ENCODE measurements around the gene NEUROG1. TPM values are rescaled to one million over a fixed set of nuclear protein-coding genes. Genes with fewer than 3 reads are reported as not detected.
A peak's percentile ranks its signal among the peaks of the same experiment; 100 is the strongest.

NEUROG1 gene
- total RNA-seq, 1 donor, result not detected

DNA sequence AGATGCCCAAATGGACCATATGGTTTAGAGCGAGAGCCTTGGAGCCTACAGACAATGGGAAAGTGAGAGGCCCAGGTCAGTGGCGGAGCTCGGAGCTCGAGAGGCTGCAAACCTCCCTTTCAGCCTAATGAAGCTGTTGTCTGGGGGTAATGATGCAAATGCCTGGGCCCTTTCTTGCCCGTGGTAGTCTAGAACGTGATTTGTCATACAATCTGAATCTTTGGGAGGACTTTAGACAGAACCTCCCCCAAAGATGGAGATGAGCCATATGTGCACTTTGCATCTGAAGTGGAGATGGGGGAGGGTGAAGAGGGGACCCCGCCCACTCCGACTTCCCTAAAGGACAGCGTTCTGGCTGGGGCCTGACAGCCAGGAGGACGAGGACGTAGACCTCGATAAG is 10.3 kb upstream of the NEUROG1 start:
- DNase-seq (ENCODE audit: low read depth), result no peak
- TF ChIP-seq, protein P1, sequence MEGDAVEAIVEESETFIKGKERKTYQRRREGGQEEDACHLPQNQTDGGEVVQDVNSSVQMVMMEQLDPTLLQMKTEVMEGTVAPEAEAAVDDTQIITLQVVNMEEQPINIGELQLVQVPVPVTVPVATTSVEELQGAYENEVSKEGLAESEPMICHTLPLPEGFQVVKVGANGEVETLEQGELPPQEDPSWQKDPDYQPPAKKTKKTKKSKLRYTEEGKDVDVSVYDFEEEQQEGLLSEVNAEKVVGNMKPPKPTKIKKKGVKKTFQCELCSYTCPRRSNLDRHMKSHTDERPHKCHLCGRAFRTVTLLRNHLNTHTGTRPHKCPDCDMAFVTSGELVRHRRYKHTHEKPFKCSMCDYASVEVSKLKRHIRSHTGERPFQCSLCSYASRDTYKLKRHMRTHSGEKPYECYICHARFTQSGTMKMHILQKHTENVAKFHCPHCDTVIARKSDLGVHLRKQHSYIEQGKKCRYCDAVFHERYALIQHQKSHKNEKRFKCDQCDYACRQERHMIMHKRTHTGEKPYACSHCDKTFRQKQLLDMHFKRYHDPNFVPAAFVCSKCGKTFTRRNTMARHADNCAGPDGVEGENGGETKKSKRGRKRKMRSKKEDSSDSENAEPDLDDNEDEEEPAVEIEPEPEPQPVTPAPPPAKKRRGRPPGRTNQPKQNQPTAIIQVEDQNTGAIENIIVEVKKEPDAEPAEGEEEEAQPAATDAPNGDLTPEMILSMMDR (IDR thresholded peaks at IDR 0.05; ENCODE audit: insufficient read depth, low read length), result no peak
- H3K4me3 ChIP-seq (ENCODE audit: low read depth, low read length), result no peak overlapping the region

DNA sequence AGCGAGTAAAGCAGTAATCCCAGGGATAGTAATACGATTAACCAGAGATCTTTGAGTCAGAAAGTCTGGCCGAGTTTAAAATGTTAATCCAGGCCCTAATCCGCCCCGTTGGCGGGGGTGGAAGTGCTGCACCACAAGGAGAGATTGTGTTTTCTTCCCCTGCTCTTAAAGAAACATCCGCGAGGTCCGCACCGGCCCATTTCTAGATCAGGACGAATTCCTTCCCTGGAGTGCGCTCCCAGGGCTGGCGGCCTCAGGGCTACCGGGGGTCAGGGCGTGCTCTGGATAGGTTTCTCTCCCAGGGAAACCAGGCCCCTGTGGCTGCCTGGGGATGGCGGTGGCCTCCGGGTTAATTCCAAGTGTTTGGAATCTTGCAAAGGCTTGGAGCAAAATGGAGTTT is 9.3 kb upstream of the NEUROG1 start:
- no peak overlapping the region for H3K4me3 ChIP-seq (ENCODE audit: low read depth, low read length)
- no peak for DNase-seq (ENCODE audit: low read depth)
- TF ChIP-seq, protein P1 (IDR thresholded peaks at IDR 0.05; ENCODE audit: insufficient read depth, low read length), result no peak

DNA sequence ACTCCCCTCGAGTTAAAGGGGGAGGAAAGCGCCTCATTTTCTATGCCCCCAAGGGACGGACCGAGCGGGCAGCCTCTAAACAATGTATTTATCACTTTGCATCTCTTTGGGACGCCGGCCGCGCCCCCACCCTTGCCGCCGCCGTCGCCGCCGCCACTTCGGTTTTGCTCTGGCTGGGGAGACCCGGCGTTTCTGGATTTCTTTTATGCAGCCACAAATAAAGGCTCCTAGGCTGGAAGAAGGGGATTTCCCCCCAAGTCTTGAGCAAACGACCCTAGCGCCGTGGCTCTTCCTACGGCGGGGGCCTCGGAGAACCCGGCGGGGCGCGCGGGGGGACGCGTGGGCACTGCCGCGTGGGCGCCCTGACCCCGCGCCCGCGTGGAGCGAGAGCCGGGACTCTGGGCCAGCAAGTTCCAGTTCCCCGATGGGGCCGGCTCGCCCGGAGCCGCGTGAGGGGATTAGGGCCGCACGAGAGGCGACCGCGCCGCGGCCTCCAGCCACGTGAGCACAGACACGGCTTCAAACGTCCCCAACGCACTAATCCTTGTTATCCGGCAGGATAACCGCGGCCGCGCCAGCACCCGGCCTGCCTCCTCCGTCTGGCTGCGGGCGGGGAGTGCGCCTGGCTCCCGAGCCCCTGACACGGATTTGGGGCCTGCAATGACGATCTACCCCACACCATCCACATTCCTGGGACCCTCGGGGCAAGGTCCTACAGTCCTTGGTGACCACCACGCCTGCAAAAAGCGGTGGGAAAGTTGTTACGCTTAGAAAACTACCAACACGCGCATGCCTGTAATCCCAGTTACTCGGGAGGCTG is 7.9 kb upstream of the NEUROG1 start:
- TF ChIP-seq, protein P1 (IDR thresholded peaks at IDR 0.05; ENCODE audit: insufficient read depth, low read length), result no peak
- no peak for DNase-seq (ENCODE audit: low read depth)
- H3K4me3 ChIP-seq (ENCODE audit: low read depth, low read length), result peak overlapping the region; percentile 17

DNA sequence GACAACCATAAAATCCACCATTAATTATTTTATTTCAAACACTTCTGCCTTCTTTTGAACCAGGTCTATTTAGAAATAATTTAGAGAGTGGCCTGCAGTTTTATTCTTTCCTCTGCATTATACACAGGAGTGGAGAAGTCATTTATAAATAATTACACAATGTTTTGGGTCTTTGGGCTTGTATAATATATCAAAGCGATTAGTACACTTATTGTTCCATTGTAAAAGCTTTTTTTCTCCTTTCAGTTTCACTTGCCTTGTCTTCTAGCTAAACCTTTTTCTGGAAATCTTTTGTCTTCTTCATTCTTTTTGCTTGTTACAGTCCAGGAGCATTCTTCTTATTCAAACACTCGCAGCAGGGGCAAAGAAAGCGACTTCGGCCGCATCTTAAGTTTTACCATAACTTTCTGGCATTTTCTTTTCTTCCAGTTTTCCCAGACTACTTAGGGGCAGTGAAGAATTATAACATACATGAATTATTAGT is 7.3 kb upstream of the NEUROG1 start:
- H3K4me3 ChIP-seq (ENCODE audit: low read depth, low read length), result no peak overlapping the region
- peak; percentile 9 for DNase-seq (ENCODE audit: low read depth)
- TF ChIP-seq, protein P1 (IDR thresholded peaks at IDR 0.05; ENCODE audit: insufficient read depth, low read length), result no peak

DNA sequence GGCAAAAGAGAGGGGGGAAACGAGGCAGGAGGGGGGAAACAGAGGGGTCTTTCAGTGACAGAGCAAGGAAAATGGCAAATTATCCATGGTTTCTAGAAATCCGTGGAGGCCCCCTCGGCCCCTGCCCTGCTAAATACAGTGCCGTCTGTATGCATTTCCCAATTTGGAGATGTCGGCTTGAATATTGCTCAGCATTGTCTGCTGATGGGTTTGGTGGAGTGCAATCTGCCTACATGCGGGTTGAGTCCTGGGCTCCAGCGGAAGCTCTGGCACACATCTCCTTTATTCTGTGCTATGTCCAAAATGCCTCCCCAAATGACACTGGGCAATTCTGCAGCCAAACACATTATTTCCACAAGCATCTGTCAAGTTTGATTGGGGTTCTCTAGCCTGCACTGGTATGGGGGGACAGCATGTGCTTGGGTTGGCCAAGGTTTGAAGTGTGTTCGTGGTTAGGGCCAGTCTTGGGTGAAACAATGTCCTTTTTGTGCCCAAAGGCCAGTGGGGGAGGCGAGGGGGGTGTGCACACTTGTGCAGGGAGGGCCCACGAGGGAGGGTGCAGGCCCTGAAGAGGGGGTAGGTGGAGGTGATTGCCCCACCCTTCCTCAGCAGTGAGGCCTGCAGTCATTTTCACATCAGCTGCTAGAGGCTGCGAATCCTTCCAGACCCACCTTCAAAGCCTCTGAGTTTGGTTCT is 6.2 kb upstream of the NEUROG1 start:
- TF ChIP-seq, protein P1 (IDR thresholded peaks at IDR 0.05; ENCODE audit: insufficient read depth, low read length), result no peak
- H3K4me3 ChIP-seq (ENCODE audit: low read depth, low read length), result no peak overlapping the region

DNA sequence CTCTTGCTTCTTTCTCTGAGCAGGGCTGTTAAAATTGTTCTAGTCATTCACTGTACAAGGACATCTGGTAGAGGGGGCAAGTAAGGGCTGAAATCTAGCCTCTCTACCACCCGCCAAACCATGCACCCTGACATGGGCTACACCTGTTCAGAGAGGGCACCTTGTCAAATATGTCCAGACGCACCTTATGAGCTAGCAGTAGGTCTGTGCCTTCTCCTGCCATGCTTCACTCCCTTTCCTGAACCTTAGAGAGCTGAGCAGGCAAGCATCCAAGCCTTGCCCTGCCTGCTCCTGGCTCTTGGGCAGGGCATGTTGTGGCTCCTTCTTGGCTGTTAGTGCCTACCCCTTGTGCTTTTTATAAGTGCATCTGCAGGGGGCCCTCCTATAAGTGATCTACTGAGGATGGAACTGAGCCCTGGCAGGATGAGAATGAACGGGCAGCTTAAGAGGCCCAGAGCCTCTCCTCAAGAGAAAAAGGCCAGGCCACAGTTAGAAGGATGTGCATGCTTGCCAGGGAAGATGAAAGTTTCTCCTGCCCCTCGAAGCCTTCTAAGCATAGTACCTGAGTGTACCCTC is 3.8 kb upstream of the NEUROG1 start:
- TF ChIP-seq, protein P1 (IDR thresholded peaks at IDR 0.05; ENCODE audit: insufficient read depth, low read length), result no peak
- no peak overlapping the region for H3K4me3 ChIP-seq (ENCODE audit: low read depth, low read length)
- DNase-seq (ENCODE audit: low read depth), result no peak

More for the DNA sequence above, 6.2 kb upstream of the NEUROG1 start:
- no peak for DNase-seq (ENCODE audit: low read depth)

Measured in fibroblast of the aortic adventitia (primary cell).